Measurements from ENCODE around the gene TAGLN2.

DNA sequence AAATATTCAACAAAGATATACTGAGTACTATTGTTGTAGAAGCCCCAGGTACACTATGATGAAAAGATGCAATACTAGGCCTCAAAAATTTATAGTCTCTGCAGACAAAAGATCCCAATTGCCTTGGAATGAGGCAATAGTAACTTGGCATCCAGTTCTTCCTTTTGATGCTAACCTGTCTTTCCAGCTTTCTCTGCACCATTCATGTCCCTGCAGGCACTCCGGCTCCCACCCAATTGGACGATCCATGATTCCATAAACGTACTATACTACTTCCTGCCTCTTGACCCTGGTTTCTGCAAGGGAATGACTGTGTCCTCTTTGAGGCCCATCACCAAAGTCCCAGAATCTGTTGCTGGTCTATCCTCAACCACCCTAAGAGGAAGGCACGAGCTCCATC lies 8.0 kb upstream of the TAGLN2 start:
- TF ChIP-seq CTCF (IDR thresholded peaks at IDR 0.05 in 2 of 3, conservative IDR thresholded peaks at IDR 0.05 in 1 of 3; ENCODE audit: control insufficient read depth in 2 of 3, extremely low read depth in 1 of 3, insufficient read depth in 1 of 3, low read depth in 3 of 3, low read length in 3 of 3), result no peak
- TF ChIP-seq FOS (IDR thresholded peaks at IDR 0.05; ENCODE audit: borderline replicate concordance, extremely low read depth, insufficient read length), result no peak
- no peak for TF ChIP-seq YBX1 (IDR thresholded peaks at IDR 0.05)
- TF ChIP-seq RAD21 (IDR thresholded peaks at IDR 0.05; ENCODE audit: insufficient read depth, low read depth, low read length), result no peak
- no peak for TF ChIP-seq CREM (IDR thresholded peaks at IDR 0.05; ENCODE audit: low read depth)
- TF ChIP-seq POLR2A (IDR thresholded peaks at IDR 0.05; ENCODE audit: low read depth, low read length), result no peak
- TF ChIP-seq KDM1A (IDR thresholded peaks at IDR 0.05; ENCODE audit: borderline replicate concordance), result no peak

All from GM12878 (cell line).